Activated CD8-positive, alpha-beta memory T cell treated with anti-CD3 and anti-CD28 coated beads, Interleukin-2, amount 50 U/mL, for 24 hours (primary cell): Measurements from ENCODE around the gene GLI1.

ENCODE experiments used
- DNase-seq: peaks from one replicate; pipeline ENCODE4 v3.0.0-alpha.2; 2020; ENCODE audit errors: extremely low read depth

The GLI1 gene

DNA sequence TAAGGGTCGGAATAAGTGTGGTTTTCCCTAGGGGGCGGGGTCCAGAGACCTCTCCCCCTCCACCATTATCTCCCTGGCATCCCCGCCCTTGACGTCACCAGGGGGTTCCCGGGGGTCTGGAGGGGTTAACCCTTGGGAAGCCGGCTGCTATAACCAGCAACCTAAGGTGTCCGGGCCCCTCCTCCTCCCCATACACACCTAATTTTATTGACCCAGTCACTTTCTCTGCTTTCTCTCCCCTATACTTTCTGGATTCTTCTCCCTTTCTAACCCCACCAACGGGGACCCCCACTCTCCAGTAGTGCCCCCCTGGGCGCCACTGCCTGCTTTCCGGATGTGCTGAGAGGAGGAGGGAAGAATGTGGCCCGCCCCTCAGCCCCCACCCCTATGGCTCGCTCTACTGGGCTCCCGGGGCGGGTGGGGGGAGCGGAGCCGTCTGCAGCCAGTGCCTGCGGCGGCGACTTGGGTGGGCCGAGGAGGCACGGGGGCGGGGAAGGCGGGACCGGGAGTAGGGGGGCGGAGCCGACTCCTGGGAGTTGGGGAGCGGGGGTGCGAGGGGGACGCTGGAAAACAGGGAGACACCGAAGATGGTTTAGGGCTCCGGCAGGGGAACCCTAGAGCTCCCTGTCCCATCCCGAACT, 1.8 kb downstream of the GLI1 start:
- no peak for DNase-seq

DNA sequence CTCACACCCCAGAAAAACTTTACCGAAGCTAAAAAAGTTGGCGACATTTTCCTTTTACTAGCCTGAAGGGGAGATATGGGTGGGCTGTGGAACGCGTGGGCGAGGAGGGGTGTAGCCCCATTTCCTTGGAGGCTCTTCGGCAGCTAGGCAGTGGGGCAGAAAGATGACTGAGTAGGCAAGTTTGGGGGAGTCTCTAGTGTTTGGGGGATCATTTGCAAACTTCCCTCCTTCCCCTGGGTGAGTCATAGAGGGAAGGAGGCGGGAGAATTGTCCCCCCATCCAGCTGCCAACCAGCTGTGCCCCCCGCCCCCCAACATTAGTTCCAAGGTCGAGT, 2.3 kb downstream of the GLI1 start:
- no peak for DNase-seq

DNA sequence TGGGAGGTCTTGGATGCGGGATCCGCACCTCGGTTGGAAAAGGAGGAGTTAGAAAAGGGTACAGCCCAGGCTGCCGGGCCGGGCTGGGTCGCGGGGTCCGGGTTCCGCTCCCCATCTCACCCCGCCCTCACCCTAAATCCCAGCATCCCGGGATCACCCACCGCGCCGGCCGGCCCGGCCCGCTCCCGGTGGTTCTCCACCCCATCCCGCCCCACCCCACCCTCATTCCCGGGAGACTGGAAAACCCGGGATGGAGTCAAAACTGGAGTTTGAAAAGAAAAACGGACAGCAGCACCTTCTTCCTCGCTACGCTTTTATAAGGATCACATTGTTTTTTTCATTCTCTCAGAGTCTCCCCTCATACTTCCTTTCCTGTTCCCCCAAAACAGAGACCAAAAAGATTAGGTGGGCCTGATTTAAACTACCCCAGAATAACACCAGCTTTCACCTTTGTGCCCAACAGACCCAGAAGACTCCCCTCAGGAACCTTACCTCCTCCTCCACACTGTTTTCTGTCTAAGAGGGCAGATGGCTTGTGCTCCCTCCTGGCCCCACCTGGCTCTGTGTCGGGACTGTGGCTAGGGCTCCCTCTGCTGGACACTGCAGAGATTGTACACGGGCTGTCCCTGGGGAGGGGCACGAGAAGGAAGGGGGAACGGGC, 2.8 kb downstream of the GLI1 start:
- DNase-seq = peak; percentile 75

DNA sequence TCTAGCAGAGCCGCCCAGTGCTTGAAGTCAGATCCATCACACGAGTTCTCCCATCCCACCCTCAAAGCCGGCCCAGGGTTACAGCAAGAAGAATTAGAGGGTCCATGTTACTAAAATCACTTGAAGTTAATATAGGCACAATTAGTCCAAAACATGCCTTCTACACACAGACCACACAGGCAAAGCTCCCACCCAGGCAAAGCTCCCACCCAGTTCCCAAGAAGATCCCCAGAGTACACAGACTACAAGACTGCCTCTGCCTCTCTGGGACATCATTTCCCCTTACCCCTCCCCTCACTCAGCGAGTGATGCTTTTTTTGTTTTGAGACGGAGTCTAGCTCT, 3.3 kb downstream of the GLI1 start:
- DNase-seq = no peak

DNA sequence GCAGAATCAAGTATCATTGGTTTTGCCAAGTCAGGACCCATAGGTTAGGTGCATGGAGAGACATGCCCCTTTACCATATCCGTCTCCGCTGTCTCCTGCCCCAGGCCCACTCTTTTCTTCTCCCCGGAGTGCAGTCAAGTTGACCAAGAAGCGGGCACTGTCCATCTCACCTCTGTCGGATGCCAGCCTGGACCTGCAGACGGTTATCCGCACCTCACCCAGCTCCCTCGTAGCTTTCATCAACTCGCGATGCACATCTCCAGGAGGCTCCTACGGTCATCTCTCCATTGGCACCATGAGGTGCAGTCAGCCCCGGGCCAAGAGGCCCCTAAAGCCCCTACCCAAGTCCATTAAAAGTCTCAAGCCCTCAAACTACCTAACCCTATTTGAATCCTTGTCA, 5.0 kb downstream of the GLI1 start:
- DNase-seq = no peak

DNA sequence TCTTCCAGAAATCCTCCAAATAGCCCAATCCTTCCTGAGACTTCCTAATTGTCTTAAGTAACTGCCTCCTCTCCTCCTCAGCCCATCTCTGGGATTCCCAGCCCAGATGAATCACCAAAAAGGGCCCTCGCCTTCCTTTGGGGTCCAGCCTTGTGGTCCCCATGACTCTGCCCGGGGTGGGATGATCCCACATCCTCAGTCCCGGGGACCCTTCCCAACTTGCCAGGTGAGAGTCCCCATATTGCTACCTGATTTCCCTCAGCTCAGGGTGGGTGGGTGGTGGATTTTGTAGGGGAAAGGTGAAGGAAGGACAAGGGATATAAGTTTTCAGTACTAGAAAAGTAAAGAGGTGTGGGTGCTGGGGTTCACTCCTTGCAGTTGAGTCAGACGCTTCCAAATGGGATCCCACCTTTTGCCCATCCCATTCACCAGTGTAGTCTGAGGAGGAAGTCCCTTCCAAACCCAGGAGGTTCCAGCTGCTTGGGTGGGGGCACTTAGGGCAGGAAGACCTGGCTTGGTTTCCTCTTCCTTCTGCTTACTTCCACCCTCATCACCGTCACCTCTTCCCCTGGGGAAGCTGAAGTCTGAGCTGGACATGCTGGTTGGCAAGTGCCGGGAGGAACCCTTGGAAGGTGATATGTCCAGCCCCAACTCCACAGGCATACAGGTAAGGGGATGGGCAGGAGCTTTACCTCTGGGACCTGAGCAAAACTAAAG, 5.6 kb downstream of the GLI1 start:
- DNase-seq = no peak

DNA sequence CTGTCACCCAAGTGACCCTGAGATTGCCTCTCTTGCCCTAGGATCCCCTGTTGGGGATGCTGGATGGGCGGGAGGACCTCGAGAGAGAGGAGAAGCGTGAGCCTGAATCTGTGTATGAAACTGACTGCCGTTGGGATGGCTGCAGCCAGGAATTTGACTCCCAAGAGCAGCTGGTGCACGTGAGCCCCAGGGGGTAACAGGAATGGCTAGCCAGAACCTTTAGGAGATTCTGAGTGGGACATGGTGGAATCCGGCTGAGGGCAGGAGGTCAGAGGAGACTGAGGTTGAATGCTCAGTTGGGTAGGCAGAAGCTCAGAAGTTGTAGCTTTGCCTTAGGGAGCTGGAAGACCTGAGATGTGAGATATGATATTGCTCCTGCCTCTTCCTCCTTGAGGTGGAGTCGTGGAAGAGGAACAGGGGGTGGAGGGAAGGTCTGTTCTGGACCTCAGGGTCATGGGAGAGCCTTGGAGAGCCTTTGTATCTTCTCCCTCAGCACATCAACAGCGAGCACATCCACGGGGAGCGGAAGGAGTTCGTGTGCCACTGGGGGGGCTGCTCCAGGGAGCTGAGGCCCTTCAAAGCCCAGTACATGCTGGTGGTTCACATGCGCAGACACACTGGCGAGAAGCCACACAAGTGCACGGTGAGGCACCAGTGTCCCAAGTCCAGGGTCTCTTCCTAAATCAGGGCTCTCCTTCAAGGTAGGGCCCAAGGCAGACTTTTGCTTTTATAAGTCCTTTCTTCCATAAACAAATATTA, 6.3 kb downstream of the GLI1 start:
- no peak for DNase-seq

DNA sequence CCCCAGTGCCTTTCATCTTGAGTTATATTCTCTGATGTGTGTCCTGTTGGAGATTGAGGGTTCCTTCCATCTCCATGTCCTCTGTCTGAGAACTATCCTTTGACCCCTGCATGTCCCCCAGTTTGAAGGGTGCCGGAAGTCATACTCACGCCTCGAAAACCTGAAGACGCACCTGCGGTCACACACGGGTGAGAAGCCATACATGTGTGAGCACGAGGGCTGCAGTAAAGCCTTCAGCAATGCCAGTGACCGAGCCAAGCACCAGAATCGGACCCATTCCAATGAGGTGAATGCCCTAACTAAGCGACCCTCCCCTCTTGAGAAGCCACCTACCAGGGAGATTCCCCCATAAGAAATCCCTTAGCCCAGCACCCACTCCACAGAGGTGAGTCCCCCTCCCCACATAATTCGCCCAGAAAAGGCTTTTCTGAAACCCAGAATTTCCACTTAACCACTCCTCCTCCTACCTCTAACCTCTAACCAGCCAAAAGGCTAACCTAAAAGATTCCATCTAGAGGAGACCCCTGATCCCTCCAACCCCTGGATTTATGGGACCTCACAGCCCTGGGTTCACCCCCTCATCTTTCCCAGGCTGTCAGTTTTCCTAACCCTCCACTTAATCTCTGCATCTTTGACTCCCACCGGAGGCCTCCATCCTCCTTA, 7.8 kb downstream of the GLI1 start:
- no peak for DNase-seq

DNA sequence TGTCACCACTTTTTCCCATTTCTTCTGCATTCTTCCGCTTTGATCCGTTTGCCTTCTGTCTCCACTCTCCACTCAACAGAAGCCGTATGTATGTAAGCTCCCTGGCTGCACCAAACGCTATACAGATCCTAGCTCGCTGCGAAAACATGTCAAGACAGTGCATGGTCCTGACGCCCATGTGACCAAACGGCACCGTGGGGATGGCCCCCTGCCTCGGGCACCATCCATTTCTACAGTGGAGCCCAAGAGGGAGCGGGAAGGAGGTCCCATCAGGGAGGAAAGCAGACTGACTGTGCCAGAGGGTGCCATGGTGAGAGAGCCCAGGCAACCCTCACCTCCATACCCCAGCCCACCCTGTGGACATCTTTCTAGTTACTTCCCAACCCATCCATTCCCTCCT, 8.3 kb downstream of the GLI1 start:
- DNase-seq = no peak

DNA sequence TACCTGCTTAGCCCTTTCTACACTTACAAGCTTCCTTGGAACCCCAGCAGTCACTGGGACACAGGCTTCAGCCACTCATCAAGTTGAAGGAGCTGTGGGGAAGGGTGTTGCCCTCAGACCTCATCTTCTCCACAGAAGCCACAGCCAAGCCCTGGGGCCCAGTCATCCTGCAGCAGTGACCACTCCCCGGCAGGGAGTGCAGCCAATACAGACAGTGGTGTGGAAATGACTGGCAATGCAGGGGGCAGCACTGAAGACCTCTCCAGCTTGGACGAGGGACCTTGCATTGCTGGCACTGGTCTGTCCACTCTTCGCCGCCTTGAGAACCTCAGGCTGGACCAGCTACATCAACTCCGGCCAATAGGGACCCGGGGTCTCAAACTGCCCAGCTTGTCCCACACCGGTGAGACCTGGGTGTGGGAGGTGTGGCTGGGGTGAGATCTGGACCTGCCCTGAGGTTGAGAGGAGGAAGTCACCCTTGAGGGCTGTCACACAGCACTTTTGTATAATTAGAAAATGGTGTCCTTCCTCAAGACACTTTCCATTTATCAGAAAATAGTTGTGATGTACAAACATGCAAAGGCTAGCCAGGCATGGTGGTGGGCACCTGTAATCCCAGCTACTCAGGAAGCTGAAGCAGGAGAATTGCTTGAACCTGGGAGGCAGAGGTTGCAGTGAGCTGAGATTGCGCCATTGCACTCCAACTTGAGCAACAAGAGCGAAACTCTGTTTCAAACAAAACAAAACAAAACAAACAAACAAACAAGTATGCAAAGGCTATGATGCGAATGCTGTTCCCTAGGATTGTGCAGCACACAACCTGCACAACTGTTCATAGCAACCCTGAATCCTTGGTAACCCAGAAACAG, 9.9 kb downstream of the GLI1 start:
- no peak for DNase-seq

DNA sequence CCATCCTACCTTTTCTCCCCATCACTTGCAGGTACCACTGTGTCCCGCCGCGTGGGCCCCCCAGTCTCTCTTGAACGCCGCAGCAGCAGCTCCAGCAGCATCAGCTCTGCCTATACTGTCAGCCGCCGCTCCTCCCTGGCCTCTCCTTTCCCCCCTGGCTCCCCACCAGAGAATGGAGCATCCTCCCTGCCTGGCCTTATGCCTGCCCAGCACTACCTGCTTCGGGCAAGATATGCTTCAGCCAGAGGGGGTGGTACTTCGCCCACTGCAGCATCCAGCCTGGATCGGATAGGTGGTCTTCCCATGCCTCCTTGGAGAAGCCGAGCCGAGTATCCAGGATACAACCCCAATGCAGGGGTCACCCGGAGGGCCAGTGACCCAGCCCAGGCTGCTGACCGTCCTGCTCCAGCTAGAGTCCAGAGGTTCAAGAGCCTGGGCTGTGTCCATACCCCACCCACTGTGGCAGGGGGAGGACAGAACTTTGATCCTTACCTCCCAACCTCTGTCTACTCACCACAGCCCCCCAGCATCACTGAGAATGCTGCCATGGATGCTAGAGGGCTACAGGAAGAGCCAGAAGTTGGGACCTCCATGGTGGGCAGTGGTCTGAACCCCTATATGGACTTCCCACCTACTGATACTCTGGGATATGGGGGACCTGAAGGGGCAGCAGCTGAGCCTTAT, 10.8 kb downstream of the GLI1 start:
- DNase-seq = no peak

DNA sequence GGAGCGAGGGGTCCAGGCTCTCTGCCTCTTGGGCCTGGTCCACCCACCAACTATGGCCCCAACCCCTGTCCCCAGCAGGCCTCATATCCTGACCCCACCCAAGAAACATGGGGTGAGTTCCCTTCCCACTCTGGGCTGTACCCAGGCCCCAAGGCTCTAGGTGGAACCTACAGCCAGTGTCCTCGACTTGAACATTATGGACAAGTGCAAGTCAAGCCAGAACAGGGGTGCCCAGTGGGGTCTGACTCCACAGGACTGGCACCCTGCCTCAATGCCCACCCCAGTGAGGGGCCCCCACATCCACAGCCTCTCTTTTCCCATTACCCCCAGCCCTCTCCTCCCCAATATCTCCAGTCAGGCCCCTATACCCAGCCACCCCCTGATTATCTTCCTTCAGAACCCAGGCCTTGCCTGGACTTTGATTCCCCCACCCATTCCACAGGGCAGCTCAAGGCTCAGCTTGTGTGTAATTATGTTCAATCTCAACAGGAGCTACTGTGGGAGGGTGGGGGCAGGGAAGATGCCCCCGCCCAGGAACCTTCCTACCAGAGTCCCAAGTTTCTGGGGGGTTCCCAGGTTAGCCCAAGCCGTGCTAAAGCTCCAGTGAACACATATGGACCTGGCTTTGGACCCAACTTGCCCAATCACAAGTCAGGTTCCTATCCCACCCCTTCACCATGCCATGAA, 11.5 kb downstream of the GLI1 start:
- no peak for DNase-seq

DNA sequence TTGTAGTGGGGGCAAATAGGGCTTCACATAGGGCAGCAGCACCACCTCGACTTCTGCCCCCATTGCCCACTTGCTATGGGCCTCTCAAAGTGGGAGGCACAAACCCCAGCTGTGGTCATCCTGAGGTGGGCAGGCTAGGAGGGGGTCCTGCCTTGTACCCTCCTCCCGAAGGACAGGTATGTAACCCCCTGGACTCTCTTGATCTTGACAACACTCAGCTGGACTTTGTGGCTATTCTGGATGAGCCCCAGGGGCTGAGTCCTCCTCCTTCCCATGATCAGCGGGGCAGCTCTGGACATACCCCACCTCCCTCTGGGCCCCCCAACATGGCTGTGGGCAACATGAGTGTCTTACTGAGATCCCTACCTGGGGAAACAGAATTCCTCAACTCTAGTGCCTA, 12.1 kb downstream of the GLI1 start:
- DNase-seq = no peak

DNA sequence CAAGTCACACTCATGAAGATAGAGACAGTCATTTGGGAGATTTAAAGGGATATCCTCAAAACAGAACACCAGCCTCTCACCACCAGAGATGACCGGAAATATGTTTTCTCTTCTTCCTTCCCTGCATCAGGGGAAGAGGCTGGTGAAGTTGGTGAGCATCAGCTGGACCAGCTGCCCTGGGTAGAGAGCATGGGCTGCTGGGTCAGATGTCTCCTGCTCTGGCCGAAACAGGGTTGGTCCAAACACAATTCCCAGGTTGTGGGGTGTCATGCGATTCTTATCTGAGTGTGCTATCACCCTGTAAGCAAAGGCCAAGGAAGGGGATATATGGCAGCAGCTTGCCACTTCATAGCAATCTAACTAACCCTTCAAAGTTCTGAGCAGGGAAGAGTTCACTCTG, 12.8 kb downstream of the GLI1 start:
- DNase-seq = no peak

DNA sequence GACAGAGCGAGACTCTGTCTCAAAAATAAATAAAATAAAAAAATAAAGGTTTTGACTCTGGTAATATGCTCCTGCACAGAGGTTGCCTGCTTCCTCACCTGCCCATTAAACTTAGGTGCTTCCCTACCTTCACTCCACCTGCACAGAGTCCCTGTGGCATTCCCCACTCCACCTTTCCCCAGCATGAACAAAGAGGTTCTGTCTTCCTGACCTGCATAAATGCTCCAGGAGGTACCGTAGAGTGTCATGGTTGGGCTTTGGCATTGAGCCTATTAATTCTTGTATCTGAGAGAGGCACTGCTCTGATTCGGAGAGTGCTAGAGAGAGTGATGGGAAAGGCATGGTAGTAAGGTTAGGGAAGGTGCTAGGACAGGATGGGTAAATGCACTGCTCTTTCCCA, 13.8 kb downstream of the GLI1 start:
- no peak for DNase-seq

DNA sequence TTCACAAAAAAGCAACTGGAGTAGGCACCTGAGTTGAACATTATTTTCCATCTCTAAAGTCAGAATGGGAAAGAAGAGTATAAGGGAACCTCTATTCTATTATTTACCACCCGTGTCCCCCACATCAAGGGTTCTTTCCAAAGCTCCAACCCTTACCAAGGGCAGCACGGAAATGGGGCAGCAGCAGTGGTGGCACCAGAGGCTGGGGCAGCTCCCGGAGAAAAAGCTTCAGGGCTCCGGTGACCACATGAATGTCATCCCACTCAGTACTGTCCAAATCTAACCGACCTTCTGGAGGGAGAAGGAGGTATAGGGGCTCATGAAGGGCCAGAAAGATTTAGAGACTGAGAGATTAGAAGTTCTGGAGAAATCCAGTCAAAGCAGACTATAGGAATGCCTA, 14.3 kb downstream of the GLI1 start:
- DNase-seq = no peak

DNA sequence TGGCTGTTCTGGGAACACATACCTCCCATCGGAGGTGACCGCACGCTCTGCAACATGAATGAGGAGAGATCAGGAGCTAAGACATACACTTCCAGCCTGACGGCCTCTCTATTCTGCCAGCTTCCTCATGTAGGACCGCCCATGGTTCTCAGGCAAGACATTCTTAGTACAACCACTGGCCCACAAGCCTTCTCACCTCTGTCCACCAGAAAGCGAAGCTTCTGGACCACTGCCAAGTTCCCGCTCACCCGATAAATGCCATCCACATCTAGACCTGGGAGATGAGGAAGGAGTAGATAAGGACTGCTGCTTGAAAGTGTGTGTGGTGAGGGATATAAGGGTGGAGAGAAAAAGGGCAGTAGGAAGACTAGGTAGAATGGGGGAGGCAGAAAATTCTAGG, 14.8 kb downstream of the GLI1 start:
- DNase-seq = no peak

DNA sequence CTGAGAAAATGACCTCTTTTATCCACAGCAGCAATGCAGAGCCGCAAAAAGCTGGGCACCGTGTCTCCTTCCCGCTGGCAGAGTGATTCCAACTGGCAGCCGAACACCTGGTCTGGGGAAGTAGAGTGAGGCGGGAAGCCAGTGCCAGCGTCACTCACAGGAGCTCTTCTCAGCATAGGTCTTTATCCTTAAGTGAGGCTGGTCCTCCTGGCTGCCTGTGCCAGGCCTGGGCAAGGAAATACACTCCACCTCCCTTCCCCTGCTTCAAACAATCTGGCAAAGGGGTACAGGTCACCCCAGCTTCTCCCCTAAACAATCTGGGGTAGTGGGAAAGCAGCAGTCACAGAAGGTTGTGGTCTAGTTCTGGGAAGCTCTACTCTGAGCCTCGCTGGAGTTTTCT, 15.3 kb downstream of the GLI1 start:
- DNase-seq = no peak

DNA sequence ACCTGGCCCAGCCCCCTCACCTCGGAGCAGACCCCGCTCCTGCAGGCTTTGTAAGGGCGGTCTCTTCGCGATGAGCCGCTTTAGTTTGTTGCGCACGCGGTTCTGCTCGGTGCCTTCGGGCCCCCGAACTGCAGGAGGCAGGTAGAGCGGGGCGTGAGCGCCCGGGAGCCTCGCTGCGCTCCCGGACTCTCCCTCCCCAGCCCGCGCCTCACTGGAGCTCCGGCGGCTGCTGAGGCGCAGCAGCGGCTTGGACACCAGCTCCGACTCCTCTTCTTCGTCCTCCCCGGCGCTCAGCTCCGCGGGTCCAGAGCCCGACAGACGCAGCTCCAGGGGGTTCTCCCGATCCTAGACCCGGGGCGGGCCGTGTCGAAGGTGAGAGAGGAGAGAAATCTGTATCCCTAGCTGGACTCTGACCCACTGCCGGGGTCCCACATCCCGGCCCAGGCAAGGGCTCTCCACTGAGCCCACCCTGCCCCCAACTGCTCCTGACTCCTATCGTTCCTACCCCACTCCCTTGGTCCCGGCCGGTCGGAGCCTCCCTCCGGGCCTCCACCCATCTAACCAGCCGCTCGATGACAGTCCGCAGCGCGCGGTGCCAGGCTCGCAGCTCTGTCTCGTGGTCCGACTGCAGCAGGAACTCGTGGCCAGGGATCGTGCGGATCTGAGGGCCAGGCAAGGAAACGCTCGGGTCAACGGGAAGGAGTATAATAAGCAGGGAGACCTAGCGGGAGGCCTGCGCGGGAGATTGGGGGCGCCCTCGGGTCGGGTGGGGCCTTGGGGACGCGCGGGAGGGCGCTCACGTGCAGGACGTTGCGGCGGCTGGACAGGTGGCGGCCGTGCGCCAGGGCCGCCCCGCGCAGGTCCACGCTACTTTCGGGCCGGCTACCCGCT, 15.9 kb downstream of the GLI1 start:
- no peak for DNase-seq
